Adrenal gland (tissue), 12 donors: ENCODE data around the gene CUL4A. TPM values are rescaled to one million over a fixed set of nuclear protein-coding genes. Genes with fewer than 3 reads are reported as not detected.
"Not testable (repeated sequence)": the region's sequence is repeated elsewhere in the genome, so short reads cannot be mapped to it uniquely, and the experiment has no call there.

Experiments used
- DNase-seq, 7 donors: peaks; one replicate each; pipeline ENCODE4 v3.0.0-alpha.2; 2019 to 2020
- H3K27ac ChIP-seq, 5 donors: fragments of 200-600 bp; sonication (generic) in 4 of 5; 1 replicate in 3 of 5; 2 replicates in 2 of 5; pipeline versions ENCODE4 v1.5.1 to v1.8.0; 2016 to 2020; ENCODE audit warnings: mild to moderate bottlenecking in 1 of 5
- H3K27me3 ChIP-seq: fragments of 200-600 bp; 2 replicates; pipeline ENCODE4 v1.8.0; 2021
- H3K36me3 ChIP-seq, 2 donors: fragments of 200-600 bp; replicated peaks in 1 of 2; 1 replicate in 1 of 2; 2 replicates in 1 of 2; pipeline versions ENCODE4 v1.5.1 to v1.8.0; 2018 to 2022
- H3K4me1 ChIP-seq, 2 donors: fragments of 200-600 bp; replicated peaks in 1 of 2; 1 replicate in 1 of 2; 2 replicates in 1 of 2; pipeline versions ENCODE4 v1.5.1 to v1.8.0; 2018 to 2021
- H3K4me3 ChIP-seq, 4 donors: fragments of 200-600 bp; sonication (generic) in 3 of 4; one replicate each; pipeline ENCODE4 v1.5.1; 2016 to 2018
- H3K9me3 ChIP-seq, 3 donors: fragments of 200-600 bp; sonication (generic) in 1 of 3; replicated peaks in 1 of 3; 1 replicate in 2 of 3; 2 replicates in 1 of 3; pipeline versions ENCODE4 v1.5.1 to v1.8.0; 2016 to 2021
- POLR2A ChIP-seq, 2 donors: fragments of 450-650 bp; IDR thresholded peaks; one replicate each; pipeline ENCODE4 v1.6.1; 2017; ENCODE audit warnings: antibody characterized with exemption in 2 of 2, mild to moderate bottlenecking in 2 of 2, moderate library complexity in 1 of 2
- WGBS, 4 donors: extraction: QIAGEN DNeasy Blood & Tissue Kit in 2 of 4; methylation state at CpG; one replicate each; pipeline versions ENCODE4 v1.1.5 to v1.1.7; 2013 to 2017; 5-methylcytosine and 5-hydroxymethylcytosine counted together
- intact Hi-C, 2 donors: fragments of 100-400 bp; cut with DNase I; formaldehyde crosslinking; loops; one replicate each; pipeline versions ENCODE4 v1.14.1 to v1.15.0; 2022 to 2023
- microRNA-seq, 3 donors: library from miRNA; unstranded; fragments of <30 nt; microRNA quantifications; one replicate each; pipeline ENCODE4, GENCODE V29; 2017 to 2020
- polyA plus RNA-seq, 3 donors: library from polyadenylated mRNA; stranded (reverse); fragments of 200-250 nt in 2 of 3; fragments of 350-450 nt in 1 of 3; fragmentation: Illumina TruSeq in 1 of 3; extraction: RNeasy Lipid Tissue Mini Kit (QIAGEN cat#74804) in 1 of 3; gene quantifications; one replicate each; pipeline ENCODE4 v1.2.3, GENCODE V29; 2013 to 2014
- small RNA-seq, 2 donors: library from RNA; depleted of rRNA; stranded (forward); fragments of <200 nt; gene quantifications; one replicate each; pipeline ENCODE3, GENCODE V24; 2016
- total RNA-seq, 9 donors: library from RNA; depleted of rRNA in 4 of 9; stranded (reverse); fragments of >200 nt in 4 of 9; fragments of 120-200 nt in 1 of 9; fragmentation: NEBNext Ultra II Directional in 1 of 9; extraction: Animal tissue kit (Norgen Biotek cat#: 25700) in 1 of 9; gene quantifications; one replicate each; pipeline versions ENCODE4 v1.1.0 to v1.2.4, GENCODE V29; 2013 to 2023
- TF ChIP-seq, protein P1 (sequence below), 6 experiments: fragments of 450-650 bp in 4 of 6; fragments of 200-600 bp in 2 of 6; sonication (generic) in 1 of 6; IDR thresholded peaks; 1 replicate in 5 of 6; 2 replicates in 1 of 6; pipeline versions ENCODE4 v1.5.1 to v1.8.0; 2016 to 2021; ENCODE audit warnings: antibody characterized with exemption in 6 of 6, mild to moderate bottlenecking in 2 of 6, moderate library complexity in 1 of 6
- donor health status: healthy with polysubstance abuse.
- donor health status: Bipolar disorder and iron deficiency.
- donor health status: DM: yes; HTN: yes; CAD: no.
- donor health status: DM: no; HTN: no; CAD: no.
- donor health status: DM: no; HTN: no; CAD: no.
- donor health status: DM: yes; HTN: yes; CAD: no.

CUL4A gene
- total and polyA plus RNA-seq, 12 donors: 27.6 to 90.4 (median 58.7) TPM

GRCh38 chr13:113307491-113307890 is 98.1 kb downstream of the CUL4A start:
- Histone ChIP-seq H3K27ac (no peak overlapping the region), H3K4me1 (peaks cover 0 to 19% of the 10 kb centered on the region in 2 donors), H3K27me3 (no peaks in the 10 kb centered on the region), H3K4me3 (no peak overlapping the region), H3K36me3 (peaks cover 0 to 35% of the 10 kb centered on the region in 2 donors), H3K9me3 (no peaks in the 10 kb centered on the region)
- DNase-seq: no peak
- TF ChIP-seq POLR2A (IDR thresholded peaks at IDR 0.05): no peak
- TF ChIP-seq, protein P1, sequence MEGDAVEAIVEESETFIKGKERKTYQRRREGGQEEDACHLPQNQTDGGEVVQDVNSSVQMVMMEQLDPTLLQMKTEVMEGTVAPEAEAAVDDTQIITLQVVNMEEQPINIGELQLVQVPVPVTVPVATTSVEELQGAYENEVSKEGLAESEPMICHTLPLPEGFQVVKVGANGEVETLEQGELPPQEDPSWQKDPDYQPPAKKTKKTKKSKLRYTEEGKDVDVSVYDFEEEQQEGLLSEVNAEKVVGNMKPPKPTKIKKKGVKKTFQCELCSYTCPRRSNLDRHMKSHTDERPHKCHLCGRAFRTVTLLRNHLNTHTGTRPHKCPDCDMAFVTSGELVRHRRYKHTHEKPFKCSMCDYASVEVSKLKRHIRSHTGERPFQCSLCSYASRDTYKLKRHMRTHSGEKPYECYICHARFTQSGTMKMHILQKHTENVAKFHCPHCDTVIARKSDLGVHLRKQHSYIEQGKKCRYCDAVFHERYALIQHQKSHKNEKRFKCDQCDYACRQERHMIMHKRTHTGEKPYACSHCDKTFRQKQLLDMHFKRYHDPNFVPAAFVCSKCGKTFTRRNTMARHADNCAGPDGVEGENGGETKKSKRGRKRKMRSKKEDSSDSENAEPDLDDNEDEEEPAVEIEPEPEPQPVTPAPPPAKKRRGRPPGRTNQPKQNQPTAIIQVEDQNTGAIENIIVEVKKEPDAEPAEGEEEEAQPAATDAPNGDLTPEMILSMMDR (IDR thresholded peaks at IDR 0.05): no peak
- intact Hi-C loops: no loop called here

DNA sequence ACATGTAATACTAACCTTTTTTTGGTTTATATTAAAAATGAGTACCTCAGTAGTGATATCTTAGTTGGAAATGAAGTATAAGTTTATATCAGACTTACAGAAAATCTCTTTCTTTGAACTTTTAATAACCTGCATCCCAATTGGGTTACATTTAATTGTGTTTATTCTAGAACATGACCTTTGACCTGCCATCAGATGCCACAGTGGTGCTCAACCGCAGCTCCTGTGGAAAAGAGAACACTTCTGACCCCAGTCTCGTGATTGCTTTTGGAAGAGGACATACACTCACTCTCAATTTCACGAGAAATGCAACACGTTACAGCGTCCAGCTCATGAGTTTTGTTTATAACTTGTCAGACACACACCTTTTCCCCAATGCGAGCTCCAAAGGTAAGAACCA is 100.1 kb downstream of the CUL4A start:
- H3K9me3 ChIP-seq: no peaks in the 10 kb centered on the region
- peaks cover 0 to 36% of the 10 kb centered on the region in 2 donors for H3K36me3 ChIP-seq
- H3K4me3 ChIP-seq: no peak overlapping the region
- H3K27ac ChIP-seq: no peak overlapping the region
- WGBS, 4 donors: 90 to 96% (median 91%) methylated on average over 6 of the region's 6 CpGs
- DNase-seq: no peak
- intact Hi-C loops: no loop called here
- H3K4me1 ChIP-seq: peaks cover 0 to 8% of the 10 kb centered on the region in 2 donors
- no peak for TF ChIP-seq POLR2A (IDR thresholded peaks at IDR 0.05)
- TF ChIP-seq, protein P1 (IDR thresholded peaks at IDR 0.05): no peak
- H3K27me3 ChIP-seq: no peaks in the 10 kb centered on the region

DNA sequence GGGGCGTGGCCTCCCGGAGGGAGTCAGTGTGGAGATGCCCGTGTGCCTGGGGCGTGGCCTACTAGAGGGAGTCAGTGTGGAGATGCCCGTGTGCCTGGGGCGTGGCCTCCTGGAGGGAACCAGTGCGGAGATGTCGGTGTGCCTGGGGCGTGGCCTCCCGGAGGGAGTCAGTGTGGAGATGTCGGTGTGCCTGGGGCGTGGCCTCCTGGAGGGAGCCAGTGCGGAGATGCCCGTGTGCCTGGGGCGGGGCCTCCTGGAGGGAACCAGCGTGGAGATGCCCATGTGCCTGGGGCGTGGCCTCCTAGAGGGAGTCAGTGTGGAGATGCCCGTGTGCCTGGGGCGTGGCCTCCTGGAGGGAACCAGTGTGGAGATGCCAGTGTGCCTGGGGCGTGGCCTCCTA is 104.7 kb downstream of the CUL4A start:
- H3K4me1 ChIP-seq, H3K4me3 ChIP-seq, intact Hi-C loops, H3K9me3 ChIP-seq, H3K27ac ChIP-seq, DNase-seq, H3K27me3 ChIP-seq: not testable (repeated sequence)
- H3K36me3 ChIP-seq: peaks cover 0 to 56% of the 10 kb centered on the region in 2 donors
- WGBS, 4 donors: 94 to 97% (median 95%) methylated on average over 12 to 20 of the region's 20 CpGs

DNA sequence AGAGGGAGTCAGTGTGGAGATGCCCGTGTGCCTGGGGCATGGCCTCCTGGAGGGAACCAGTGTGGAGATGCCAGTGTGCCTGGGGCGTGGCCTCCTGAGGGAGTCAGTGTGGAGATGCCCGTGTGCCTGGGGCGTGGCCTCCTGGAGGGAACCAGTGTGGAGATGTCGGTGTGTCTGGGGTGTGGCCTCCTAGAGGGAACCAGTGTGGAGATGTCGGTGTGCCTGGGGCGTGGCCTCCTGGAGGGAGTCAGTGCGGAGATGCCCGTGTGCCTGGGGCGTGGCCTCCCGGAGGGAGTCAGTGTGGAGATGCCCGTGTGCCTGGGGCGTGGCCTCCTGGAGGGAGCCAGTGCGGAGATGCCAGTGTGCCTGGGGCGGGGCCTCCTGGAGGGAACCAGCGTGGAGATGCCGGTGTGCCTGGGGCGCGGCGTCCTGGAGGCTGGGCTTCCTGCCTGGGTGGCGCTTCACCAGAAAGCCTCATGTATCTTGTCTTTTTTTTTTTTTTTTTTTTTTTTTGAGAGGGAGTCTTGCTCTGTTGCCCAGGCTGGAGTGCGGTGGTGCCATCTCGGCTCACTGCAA is 105.6 kb downstream of the CUL4A start:
- 92 to 95% (median 92%) methylated on average over 19 to 23 of the region's 23 CpGs for WGBS, 4 donors
- intact Hi-C loops, H3K27me3 ChIP-seq, H3K4me1 ChIP-seq, H3K9me3 ChIP-seq, H3K4me3 ChIP-seq, DNase-seq, H3K27ac ChIP-seq: not testable (repeated sequence)
- H3K36me3 ChIP-seq: peaks cover 0 to 57% of the 10 kb centered on the region in 2 donors

DNA sequence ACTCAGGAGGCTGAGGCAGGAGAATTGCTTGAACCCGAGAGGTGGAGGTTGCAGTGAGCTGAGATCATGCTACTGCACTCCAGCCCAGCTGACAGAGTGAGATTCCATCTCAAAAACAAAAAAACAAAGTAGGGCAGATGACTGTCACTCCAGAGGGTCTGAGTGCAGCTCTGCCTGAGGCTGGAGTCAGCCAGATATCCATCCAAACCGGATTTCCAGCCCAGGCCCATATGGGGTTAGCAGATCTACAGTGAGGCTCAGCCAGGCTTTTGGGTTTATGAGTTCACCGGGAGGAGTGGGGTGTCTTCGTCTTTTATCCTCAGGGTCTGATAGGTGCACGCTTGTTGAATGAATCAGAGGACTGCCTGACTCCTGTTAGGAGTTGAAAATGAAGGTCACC is 106.6 kb downstream of the CUL4A start:
- 73 to 92% (median 80%) methylated on average over 5 of the region's 5 CpGs for WGBS, 4 donors
- intact Hi-C loops: no loop called here
- H3K36me3 ChIP-seq: peaks cover 0 to 58% of the 10 kb centered on the region in 2 donors
- H3K27ac ChIP-seq: no peak overlapping the region
- no peak overlapping the region for H3K4me3 ChIP-seq
- no peaks in the 10 kb centered on the region for H3K9me3 ChIP-seq
- no peaks in the 10 kb centered on the region for H3K4me1 ChIP-seq
- no peak for DNase-seq
- no peaks in the 10 kb centered on the region for H3K27me3 ChIP-seq
- no peak for TF ChIP-seq POLR2A (IDR thresholded peaks at IDR 0.05)
- TF ChIP-seq, protein P1 (IDR thresholded peaks at IDR 0.05): no peak

Small RNA genes lying within 50 kb of the gene (microRNA-seq; reads per million reads assigned to microRNA genes)
- 0 reads per million in 3 donors for gene MIR8075

Small RNA genes lying within 50 kb of the gene (small RNA-seq; reads per million reads assigned to genes)
- gene AL137002.1 (0 reads per million in 2 donors), gene MIR8075 (0 reads per million in 2 donors)

Other genes with a start within 250 kb of the CUL4A start
- 10 to 100 TPM in 7 of 9 donors, 1 to 10 TPM in 2; 8.1 to 24.9 (median 14.0) TPM for gene MCF2L, start 240.4 kb upstream of the CUL4A start, total RNA-seq
- gene MCF2L, start 240.4 kb upstream of the CUL4A start, polyA plus RNA-seq: 10 to 100 TPM in 2 of 3 donors, 1 to 10 TPM in 1; 7.6 to 49.0 (median 30.3) TPM
- gene F7, start 103.8 kb upstream of the CUL4A start, total RNA-seq: under 1 TPM in 2 of 9 donors, not detected in 7; 0.06 to 0.61 TPM
- gene F7, start 103.8 kb upstream of the CUL4A start, polyA plus RNA-seq: under 1 TPM; 0.05 to 0.10 (median 0.08) TPM
- gene F10, start 86.8 kb upstream of the CUL4A start, total RNA-seq: 10 to 100 TPM in 6 of 9 donors, 1 to 10 TPM in 3; 4.4 to 54.4 (median 12.0) TPM
- 10 to 100 TPM in 2 of 3 donors, 1 to 10 TPM in 1; 6.1 to 81.8 (median 48.3) TPM for gene F10, start 86.8 kb upstream of the CUL4A start, polyA plus RNA-seq
- under 1 TPM in 1 of 9 donors, not detected in 8; 0.17 TPM for gene PROZ, start 51.0 kb upstream of the CUL4A start, total RNA-seq
- gene PROZ, start 51.0 kb upstream of the CUL4A start, polyA plus RNA-seq: not detected
- 10 to 100 TPM; 26.4 to 87.2 (median 43.9) TPM for gene PCID2, start 944 bp upstream of the CUL4A start, total RNA-seq
- 10 to 100 TPM; 44.8 to 49.6 (median 47.2) TPM for gene PCID2, start 944 bp upstream of the CUL4A start, polyA plus RNA-seq
- gene LAMP1, start 87.6 kb downstream of the CUL4A start, total RNA-seq: 100 to 1,000 TPM in 8 of 9 donors, 10 to 100 TPM in 1; 70.5 to 267 (median 184) TPM
- gene LAMP1, start 87.6 kb downstream of the CUL4A start, polyA plus RNA-seq: 100 to 1,000 TPM in 1 of 3 donors, 10 to 100 TPM in 2; 40.6 to 106 (median 42.2) TPM
- gene GRTP1, start 154.5 kb downstream of the CUL4A start, total RNA-seq: 10 to 100 TPM in 7 of 9 donors, 1 to 10 TPM in 2; 1.8 to 28.0 (median 15.0) TPM
- 1 to 10 TPM; 6.8 to 7.9 (median 7.0) TPM for gene GRTP1, start 154.5 kb downstream of the CUL4A start, polyA plus RNA-seq
- 10 to 100 TPM in 2 of 9 donors, 1 to 10 TPM in 7; 2.7 to 14.2 (median 4.4) TPM for gene ADPRHL1, start 243.9 kb downstream of the CUL4A start, total RNA-seq
- 1 to 10 TPM; 2.0 to 4.2 (median 3.3) TPM for gene ADPRHL1, start 243.9 kb downstream of the CUL4A start, polyA plus RNA-seq